ENCODE measurements around the gene TAAR1. TPM values are rescaled to one million over a fixed set of nuclear protein-coding genes. Genes with fewer than 3 reads are reported as not detected.

The TAAR1 gene
- total and polyA plus RNA-seq, 10 of the 15 experiments (the other 5 are each of a cell fraction or from before 2014, with no cell fraction given): not detected

GRCh38 chr6:132633362-132633761 lies 25.6 kb downstream of the TAAR1 start (continued):
- TF ChIP-seq NKRF (conservative IDR thresholded peaks at IDR 0.05): no peak

- ChIA-PET POLR2A (no interaction called here), SMC1A (ENCODE audit: uncharacterized antibody, unreplicated experiment) (no interaction called here), CTCF (no interaction called here), RAD21 (ENCODE audit: unreplicated experiment) (no interaction called here)
- H3K9me3 ChIP-seq (replicated peaks; ENCODE audit: control insufficient read depth, insufficient read depth, low read length): no peaks in the 10 kb centered on the region
- no peaks in the 10 kb centered on the region for H3K36me3 ChIP-seq (ENCODE audit: control insufficient read depth in 2 of 2, insufficient read depth in 2 of 2, low read length in 1 of 2)
- no peak within 1 kb of the TSS for H3K27ac ChIP-seq (ENCODE audit: control insufficient read depth, insufficient read depth)
- intact Hi-C loops (cut with micrococcal nuclease; ENCODE audit: unreplicated experiment) (no loop called here), in situ Hi-C loops (cut with MboI) (no loop called here)
- WGBS (ENCODE audit: insufficient coverage, insufficient replicate concordance, low lambda C conversion rate, missing lambda C conversion rate): 63% methylated on average over 6 of the region's 6 CpGs
- DNase-seq (ENCODE audit: low read depth, low spot score): no peak
- ATAC-seq: no peak
- H3K79me2 ChIP-seq (ENCODE audit: control insufficient read depth, insufficient read depth, low read length): no peaks in the 10 kb centered on the region
- H3K27me3 ChIP-seq (replicated peaks in 1 of 2; ENCODE audit: control insufficient read depth in 2 of 2, insufficient read depth in 2 of 2, low read length in 1 of 2): no peaks in the 10 kb centered on the region; a peak in 1 of 4 replicates
- H3K9ac ChIP-seq (ENCODE audit: control insufficient read depth, insufficient read depth, low read length): no peak within 1 kb of the TSS
- H3K4me2 ChIP-seq (ENCODE audit: control insufficient read depth, insufficient read depth): no peak within 1 kb of the TSS
- H4K20me1 ChIP-seq (ENCODE audit: control insufficient read depth, insufficient read depth): no peaks in the 10 kb centered on the region
- H3K4me3 ChIP-seq: no peak within 1 kb of the TSS
- BruUV-seq (replicated peaks): no TSS peak
- H2AFZ ChIP-seq (ENCODE audit: control insufficient read depth, low read depth, low read length): no peak within 1 kb of the TSS
- FAIRE-seq: no peak
- H3K4me1 ChIP-seq (ENCODE audit: control insufficient read depth, insufficient read depth, low read length): no peaks in the 10 kb centered on the region
- TF ChIP-seq POLR2AphosphoS5 (IDR thresholded peaks at IDR 0.05; ENCODE audit: low read length): no peak
- TF ChIP-seq STAT1 (conservative IDR thresholded peaks at IDR 0.05): no peak
- no peak for TF ChIP-seq SMC3 (IDR thresholded peaks at IDR 0.05; ENCODE audit: borderline replicate concordance, low read length)
Measured at GRCh38 chr6:132624175-132624574, 34.8 kb downstream of the TAAR1 start, which contains the start of gene TAAR2. Gene TAAR2, minus strand, starts transcription at chr6:132624275. Its CDS starts 0 bp downstream, at chr6:132624275.
